GM18526 (cell line): ENCODE measurements around the gene KIF15.
A peak's percentile ranks its signal among the peaks of the same experiment; 100 is the strongest.

Source experiments
- POLR2A ChIP-seq: IDR thresholded peaks from 3 replicates; pipeline ENCODE4 v1.6.1; 2011; ENCODE audit not compliant: insufficient read length; ENCODE audit errors: extremely low read depth

KIF15 gene, protein sequence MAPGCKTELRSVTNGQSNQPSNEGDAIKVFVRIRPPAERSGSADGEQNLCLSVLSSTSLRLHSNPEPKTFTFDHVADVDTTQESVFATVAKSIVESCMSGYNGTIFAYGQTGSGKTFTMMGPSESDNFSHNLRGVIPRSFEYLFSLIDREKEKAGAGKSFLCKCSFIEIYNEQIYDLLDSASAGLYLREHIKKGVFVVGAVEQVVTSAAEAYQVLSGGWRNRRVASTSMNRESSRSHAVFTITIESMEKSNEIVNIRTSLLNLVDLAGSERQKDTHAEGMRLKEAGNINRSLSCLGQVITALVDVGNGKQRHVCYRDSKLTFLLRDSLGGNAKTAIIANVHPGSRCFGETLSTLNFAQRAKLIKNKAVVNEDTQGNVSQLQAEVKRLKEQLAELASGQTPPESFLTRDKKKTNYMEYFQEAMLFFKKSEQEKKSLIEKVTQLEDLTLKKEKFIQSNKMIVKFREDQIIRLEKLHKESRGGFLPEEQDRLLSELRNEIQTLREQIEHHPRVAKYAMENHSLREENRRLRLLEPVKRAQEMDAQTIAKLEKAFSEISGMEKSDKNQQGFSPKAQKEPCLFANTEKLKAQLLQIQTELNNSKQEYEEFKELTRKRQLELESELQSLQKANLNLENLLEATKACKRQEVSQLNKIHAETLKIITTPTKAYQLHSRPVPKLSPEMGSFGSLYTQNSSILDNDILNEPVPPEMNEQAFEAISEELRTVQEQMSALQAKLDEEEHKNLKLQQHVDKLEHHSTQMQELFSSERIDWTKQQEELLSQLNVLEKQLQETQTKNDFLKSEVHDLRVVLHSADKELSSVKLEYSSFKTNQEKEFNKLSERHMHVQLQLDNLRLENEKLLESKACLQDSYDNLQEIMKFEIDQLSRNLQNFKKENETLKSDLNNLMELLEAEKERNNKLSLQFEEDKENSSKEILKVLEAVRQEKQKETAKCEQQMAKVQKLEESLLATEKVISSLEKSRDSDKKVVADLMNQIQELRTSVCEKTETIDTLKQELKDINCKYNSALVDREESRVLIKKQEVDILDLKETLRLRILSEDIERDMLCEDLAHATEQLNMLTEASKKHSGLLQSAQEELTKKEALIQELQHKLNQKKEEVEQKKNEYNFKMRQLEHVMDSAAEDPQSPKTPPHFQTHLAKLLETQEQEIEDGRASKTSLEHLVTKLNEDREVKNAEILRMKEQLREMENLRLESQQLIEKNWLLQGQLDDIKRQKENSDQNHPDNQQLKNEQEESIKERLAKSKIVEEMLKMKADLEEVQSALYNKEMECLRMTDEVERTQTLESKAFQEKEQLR (N-terminal part only)

DNA sequence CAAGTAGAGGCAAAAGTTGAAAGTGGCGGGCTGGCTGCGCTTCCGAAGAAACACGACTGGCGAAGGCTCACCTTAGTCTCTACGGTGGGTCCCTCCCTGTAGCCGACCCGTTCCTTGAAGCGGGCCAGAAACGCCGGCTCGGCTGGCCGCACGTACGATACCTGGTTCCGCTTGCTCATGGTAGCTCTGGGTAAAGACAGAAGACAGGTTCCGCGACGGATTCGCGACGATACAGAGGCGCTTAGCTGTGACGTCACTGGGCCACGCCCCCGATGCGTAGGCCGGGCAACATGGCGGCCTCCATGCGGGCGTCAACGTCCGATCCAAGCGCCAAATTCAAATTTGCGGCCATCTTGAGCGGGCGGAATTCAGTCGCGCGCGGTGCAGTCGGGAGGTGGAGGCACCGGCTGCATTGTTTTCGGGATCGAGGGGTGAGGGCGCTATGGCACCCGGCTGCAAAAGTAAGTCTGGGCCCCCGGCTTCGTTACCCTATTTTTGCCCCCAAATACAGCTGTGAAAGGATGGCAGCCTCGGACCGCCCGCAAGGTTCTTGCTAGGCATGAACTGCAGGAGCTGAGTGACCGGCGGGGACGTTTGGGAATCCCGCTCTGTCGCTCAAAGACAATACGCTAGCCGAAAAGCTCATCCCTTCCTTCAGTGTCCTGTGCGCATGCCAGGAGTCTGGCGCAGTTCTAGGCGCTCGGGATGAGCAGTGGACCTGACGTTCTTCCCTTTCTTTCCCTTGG lies at the start of gene KIF15, which contains the start of gene KIAA1143:
Gene KIF15 (plus strand): TSS at position 371 of the 746 bp plus-strand sequence. CDS start 72 bp downstream, at position 443.
Gene KIAA1143 (minus strand): TSS at position 196 of the 746 bp plus-strand sequence. CDS start 17 bp downstream, at position 179.
- peak; percentile 74 for TF ChIP-seq POLR2A

DNA sequence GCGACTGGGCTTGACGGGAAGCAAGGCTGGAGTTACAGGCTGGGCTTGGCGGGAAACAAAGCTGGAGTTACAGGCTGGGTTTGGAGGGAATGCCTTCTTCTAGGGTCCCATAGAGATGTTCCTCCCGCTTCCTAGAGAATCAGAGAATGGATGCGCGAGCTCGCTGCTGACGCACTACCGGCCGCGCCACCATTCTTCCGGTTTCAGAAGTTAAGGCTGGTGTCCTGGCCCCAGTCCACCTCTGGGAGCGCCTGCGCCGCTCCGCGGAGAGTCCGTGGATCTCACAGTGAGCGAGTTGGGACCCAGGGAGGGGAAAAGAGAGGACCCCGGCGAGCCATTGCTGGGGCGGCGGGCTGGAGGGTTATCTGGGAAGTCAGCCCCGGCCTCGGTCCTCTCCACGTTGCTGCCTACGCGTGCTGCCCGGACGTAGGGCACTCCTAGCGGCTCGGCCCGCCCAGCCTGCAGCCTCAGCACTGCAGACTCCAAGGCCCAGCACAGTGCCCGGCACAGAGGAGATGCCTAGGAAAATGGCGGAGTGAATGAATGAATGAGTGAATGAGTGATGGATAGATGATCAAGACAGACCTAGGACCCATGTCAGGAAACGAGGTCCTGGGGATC lies 49.0 kb upstream of the KIF15 start, which contains the start of gene ZNF502:
Gene ZNF502 (plus strand): TSS at position 206 of the 621 bp plus-strand sequence. CDS start 7,602 bp downstream, outside the sequence.
- TF ChIP-seq POLR2A, result no peak

DNA sequence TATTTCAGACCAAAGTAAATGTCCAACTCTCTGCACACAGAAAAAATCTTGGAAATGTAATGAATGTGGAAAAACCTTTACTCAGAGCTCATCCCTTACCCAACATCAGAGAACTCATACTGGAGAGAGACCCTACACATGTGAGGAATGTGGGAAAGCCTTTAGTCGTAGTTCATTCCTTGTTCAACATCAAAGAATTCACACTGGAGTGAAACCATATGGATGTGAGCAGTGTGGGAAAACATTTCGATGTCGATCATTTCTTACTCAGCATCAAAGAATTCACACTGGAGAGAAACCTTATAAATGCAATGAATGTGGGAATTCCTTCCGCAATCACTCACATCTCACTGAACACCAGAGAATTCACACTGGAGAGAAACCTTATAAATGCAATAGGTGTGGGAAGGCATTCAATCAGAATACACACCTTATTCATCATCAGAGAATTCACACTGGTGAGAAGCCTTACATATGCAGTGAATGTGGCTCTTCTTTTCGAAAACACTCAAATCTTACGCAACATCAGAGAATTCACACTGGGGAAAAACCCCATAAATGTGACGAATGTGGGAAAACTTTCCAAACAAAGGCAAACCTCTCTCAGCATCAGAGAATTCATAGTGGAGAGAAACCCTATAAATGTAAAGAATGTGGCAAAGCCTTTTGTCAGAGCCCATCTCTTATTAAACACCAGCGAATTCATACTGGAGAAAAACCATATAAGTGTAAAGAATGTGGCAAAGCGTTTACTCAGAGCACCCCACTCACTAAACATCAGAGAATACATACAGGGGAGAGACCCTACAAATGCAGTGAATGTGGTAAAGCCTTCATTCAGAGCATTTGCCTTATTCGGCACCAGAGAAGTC lies 40.1 kb upstream of the KIF15 start:
- no peak for TF ChIP-seq POLR2A

DNA sequence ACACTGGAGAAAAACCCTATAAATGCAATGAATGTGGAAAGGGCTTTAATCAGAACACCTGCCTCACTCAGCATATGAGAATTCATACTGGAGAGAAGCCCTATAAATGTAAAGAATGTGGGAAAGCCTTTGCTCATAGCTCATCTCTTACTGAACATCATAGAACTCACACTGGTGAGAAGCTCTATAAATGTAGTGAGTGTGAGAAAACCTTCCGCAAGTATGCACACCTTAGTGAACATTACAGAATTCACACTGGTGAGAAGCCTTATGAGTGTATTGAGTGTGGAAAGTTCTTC lies 39.5 kb upstream of the KIF15 start:
- no peak for TF ChIP-seq POLR2A

DNA sequence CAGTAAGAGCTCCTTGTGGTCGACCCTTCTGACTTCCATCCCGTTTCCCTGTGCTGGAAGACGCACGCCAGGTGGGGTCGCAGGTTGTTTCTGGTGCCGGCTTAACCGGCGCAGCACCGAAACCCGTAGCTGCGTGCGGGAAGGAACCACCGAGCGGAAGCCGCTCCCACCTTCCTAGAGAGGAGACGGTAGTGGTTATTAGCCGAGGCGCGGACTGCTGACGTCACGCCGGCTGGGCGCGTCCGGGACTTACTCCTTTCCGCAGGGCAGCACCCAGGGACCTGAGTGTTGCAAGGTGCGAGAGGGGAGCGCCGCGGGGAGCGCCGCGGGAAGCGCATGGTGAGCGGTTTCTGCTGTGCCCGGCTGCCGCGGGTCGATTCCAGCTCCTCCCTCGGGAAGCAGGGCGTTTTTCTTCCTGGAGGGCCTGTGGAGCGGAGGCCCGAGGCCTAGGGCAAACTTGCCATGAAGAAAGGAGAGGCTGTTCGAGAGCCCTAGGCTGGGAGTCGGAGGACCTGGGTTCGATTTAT lies 32.1 kb upstream of the KIF15 start, which contains the start of gene ZNF501:
Gene ZNF501 (plus strand): TSS at position 252 of the 527 bp plus-strand sequence. CDS start 4,787 bp downstream, outside the sequence.
- peak; percentile 45 for TF ChIP-seq POLR2A

DNA sequence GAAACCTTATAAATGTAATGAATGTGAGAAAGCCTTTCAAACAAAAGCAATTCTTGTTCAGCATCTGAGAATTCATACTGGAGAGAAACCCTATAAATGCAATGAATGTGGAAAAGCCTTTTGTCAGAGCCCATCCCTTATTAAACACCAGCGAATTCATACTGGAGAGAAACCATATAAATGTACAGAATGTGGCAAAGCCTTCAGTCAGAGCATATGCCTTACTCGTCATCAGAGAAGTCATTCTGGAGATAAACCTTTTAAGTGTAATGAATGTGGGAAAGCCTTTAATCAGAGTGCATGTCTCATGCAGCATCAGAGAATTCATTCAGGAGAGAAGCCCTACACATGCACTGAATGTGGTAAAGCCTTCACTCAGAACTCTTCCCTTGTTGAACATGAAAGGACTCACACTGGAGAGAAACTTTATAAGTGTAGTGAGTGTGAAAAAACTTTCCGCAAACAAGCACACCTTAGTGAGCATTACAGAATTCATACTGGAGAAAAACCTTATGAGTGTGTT lies 26.9 kb upstream of the KIF15 start:
- TF ChIP-seq POLR2A, result no peak

DNA sequence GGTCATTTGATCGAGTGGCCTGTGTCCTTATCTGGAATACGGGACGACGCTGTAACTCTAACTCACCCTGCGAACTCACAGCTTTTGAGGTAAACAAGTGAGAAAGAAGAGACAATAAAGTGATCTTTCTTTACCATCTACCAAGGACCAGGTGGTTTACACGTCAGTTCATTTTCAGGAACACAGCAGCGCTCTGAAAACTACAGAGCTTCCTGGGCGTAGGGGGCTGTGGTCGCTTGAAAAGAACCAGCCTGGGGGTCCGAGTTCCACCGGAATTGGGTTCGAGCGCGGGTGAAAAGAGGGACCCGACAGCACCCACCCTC lies 532 bp upstream of the KIF15 start:
- TF ChIP-seq POLR2A, result no peak

DNA sequence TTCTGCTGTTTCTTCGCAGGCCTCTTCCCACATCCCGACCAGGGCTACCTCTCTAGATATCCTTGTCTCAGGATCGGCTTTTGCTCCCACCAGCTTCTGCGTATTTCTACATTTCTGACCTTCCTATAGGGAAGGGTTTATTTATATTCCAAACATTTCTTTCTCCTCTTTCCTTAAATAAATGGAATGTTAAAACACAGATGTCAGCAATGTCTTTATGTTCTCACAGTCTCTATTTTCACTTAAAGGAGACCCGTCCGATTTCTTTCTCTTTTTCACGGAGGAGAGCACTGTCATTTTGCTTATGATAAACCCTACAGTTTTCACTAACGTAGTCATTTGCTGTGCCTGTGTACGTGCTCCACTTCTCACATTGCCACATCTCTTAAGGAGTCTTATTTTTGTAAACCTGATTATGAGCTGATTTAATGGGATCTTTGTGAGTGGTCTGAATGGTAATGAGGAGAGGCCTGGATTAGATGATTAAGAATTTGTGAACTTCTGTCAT lies 630 bp downstream of the KIF15 start:
- no peak for TF ChIP-seq POLR2A

DNA sequence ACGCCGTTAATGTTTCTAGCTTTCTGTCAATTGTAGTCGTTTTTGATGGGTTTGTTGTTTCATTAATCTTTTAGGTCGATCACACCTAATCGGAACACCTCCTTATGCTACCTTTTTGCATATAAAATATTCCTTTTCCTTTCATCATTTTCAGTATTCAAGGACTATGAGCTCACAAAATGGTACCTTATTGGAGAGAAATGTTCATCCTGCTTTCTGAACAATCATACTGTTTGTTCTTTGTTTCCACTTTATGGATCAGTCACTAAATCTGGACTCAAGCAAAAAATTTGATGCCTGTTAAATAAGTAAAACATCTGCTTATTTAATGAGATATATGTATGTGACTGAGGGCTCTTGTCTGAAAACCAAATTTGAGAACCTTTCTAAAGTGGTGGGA lies 1.1 kb downstream of the KIF15 start:
- TF ChIP-seq POLR2A, result no peak

DNA sequence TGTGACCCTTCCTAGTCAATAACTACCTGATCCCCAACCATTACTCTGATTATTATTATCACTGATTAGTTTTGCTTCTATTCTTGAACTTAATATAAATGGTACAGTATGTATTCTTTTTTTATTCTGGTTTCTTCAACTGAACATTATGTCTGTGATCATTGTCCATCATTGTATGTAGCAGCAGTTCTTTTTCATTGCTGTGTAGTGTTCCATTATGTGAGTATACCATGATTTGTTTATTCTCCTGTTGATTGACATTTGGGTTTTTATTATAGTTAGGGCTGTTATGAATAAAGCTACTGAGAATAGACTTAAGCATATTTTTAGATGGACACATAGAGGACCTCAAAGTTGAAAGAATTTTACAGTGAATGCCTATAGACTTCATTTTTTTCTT lies 2.7 kb downstream of the KIF15 start:
- TF ChIP-seq POLR2A, result no peak

DNA sequence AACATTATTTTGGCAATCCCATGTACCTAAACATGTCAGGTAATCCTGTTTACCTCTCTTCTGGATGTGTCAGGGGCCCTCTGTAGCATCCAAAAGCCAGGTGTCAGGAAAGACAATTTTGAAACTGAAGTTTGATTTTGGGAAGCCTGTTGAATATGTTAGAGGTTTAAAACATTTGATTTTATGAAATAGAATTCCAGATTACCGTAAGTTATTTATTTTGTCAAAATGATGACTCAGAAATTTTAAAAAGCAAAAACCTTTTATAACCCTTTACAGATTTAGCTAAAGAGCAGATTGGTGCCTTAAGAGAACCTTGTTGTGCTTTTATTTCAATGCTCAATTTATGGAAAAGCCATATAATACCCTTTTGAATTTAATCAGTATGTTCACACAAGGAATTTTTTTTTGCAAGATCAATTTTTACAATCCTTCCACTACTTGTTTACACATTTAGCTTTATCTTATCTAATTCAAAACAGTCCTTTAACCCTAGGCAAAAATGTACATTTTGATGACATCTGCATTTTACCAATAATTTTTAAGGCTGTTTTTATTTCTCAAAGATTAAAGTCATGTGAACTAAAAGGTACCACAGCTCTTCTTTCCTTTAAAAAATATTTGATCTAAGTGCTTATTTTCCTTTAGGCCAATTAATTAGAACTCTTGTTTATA lies 10.0 kb downstream of the KIF15 start:
- TF ChIP-seq POLR2A, result no peak

DNA sequence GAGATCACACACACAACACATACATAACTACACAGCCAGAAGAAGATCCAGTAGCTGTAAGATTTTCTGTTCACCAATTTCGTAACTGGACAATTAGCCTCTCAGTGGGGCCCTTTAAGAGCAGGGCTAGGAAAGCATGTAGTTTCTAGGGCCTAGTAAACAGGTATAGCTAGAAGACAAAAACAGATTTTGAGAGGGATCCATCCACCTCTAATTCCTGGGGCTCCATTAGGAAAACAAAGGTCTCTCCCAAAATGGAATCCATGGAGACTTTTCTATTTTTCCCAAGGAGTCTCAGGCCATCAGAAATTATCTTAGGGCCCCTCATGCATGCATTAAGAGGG lies 10.5 kb downstream of the KIF15 start:
- TF ChIP-seq POLR2A, result no peak
